ENCODE measurements around the gene N4BP2L2. TPM values are rescaled to one million over a fixed set of nuclear protein-coding genes. Genes with fewer than 3 reads are reported as not detected.

Gene N4BP2L2
- total RNA-seq, 2 experiments from 2014 or later: 84.5 to 85.2 TPM

- Mint-ChIP-seq H3K27ac (no peak overlapping the region), H3K36me3 (ENCODE audit: low read depth) (peaks cover 6% of the 10 kb centered on the region), H3K4me1 (ENCODE audit: low read depth) (peaks cover 8% of the 10 kb centered on the region), H3K27me3 (no peaks in the 10 kb centered on the region), H3K9me3 (no peaks in the 10 kb centered on the region), H3K4me3 (no peak overlapping the region)
- DNase-seq: no peak
- TF ChIP-seq CTCF (IDR thresholded peaks at IDR 0.05): no peak
- intact Hi-C loops (cut with micrococcal nuclease): no loop called here
- ATAC-seq: no peak
- ChIA-PET POLR2A (no interaction called here), CTCF (interaction anchor here (0.7 kb wide), 1 partner anchor 82 kb away, joined by 3 read pairs; no protein-coding TSS in a partner anchor)
These were observed 38.9 kb downstream of the N4BP2L2 start for GRCh38 chr13:32499538-32500210.

DNA sequence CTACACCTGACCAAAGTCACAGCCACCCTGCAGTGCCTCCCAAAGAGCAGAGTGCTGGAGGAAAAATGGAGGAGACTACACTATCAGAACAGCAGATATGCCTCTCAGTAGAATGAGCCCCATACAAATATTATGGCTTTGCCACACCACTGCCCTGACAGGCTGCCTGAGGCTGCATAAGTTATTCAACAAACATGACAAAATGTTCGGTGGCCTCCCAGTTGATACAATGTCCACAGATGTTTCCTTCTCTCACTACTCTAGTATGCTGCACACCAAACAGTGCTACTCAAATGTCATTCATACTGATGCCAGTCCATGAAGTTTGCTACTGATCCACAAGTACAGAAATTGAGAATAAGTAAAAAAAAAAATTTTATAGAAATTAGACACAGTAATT is 41.0 kb downstream of the N4BP2L2 start:
- TF ChIP-seq CTCF (IDR thresholded peaks at IDR 0.05): no peak
- intact Hi-C loops (cut with micrococcal nuclease): no loop called here
- CTCF ChIA-PET: interaction anchor here (1.1 kb wide), 1 partner anchor 9 kb away, joined by 3 read pairs; no protein-coding TSS in a partner anchor
- H3K27me3 Mint-ChIP-seq: no peaks in the 10 kb centered on the region
- H3K9me3 Mint-ChIP-seq: no peaks in the 10 kb centered on the region
- no peak for DNase-seq
- ATAC-seq: no peak
- no peak overlapping the region for H3K27ac Mint-ChIP-seq
- H3K36me3 Mint-ChIP-seq (ENCODE audit: low read depth): peaks cover 6% of the 10 kb centered on the region
- H3K4me3 Mint-ChIP-seq: no peak overlapping the region
- POLR2A ChIA-PET: no interaction called here
- peaks cover 8% of the 10 kb centered on the region for H3K4me1 Mint-ChIP-seq (ENCODE audit: low read depth)

DNA sequence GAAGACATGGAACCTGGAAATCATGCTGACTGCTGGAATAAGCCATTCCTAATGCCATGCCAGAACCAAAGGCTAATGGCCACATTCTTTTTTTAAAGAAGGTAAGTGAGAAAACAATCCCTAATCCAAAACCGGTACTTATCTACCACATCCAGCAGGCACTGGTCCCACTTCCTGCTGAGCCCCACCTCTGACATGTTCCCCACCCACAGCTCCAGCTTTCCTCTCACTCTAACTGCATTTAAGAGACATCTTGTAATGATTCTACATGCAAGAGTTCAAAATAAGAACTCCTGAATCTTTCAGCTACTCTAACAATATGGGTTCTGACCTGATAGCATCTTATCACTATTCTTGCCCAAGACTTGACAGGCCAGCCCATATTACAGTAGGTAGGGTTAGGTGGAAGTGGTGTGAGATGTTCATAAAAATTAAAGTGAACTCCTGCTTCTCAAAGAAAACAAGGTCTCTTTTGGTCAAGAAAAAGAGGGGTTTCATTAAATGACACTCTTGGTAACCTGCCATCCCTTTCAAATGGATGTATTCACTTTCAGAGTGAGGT is 41.9 kb downstream of the N4BP2L2 start:
- no peak for ATAC-seq
- no peak for DNase-seq
- no peak overlapping the region for H3K27ac Mint-ChIP-seq
- no peaks in the 10 kb centered on the region for H3K9me3 Mint-ChIP-seq
- no peaks in the 10 kb centered on the region for H3K27me3 Mint-ChIP-seq
- H3K4me1 Mint-ChIP-seq (ENCODE audit: low read depth): peaks cover 8% of the 10 kb centered on the region
- TF ChIP-seq CTCF (IDR thresholded peaks at IDR 0.05): no peak
- H3K4me3 Mint-ChIP-seq: no peak overlapping the region
- ChIA-PET POLR2A (no interaction called here), CTCF (no interaction called here)
- intact Hi-C loops (cut with micrococcal nuclease): no loop called here
- peaks cover 4% of the 10 kb centered on the region for H3K36me3 Mint-ChIP-seq (ENCODE audit: low read depth)

- Mint-ChIP-seq H3K27ac (no peak overlapping the region), H3K27me3 (no peaks in the 10 kb centered on the region), H3K9me3 (no peaks in the 10 kb centered on the region), H3K36me3 (ENCODE audit: low read depth) (peaks cover 2% of the 10 kb centered on the region), H3K4me3 (no peak overlapping the region), H3K4me1 (ENCODE audit: low read depth) (peaks cover 8% of the 10 kb centered on the region)
- intact Hi-C loops (cut with micrococcal nuclease): no loop called here
- ATAC-seq (no peak), DNase-seq (no peak)
- CTCF ChIA-PET: no interaction called here
- POLR2A ChIA-PET: no interaction called here
- no peak for TF ChIP-seq CTCF (IDR thresholded peaks at IDR 0.05)
These were observed 42.8 kb downstream of the N4BP2L2 start for GRCh38 chr13:32495841-32496240.

DNA sequence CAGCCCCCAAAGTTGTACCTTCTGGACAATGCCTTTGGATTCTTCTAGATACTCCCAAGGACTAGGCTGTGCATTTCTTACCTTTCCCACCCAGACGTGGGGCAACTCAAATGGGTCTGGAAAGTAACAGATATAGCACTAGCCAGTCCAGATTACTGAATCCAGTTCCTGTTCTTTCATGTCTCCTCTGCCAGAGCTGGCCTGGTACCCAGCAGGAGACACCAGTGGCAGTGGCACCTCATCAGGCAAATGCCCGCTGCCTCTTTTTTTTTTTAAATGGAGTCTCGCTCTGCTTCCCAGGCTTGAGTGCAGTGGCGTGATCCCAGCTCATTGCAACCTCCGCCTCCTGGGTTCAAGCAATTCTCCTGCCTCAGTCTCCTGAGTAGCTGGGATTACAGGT is 43.2 kb downstream of the N4BP2L2 start:
- H3K27ac Mint-ChIP-seq: no peak overlapping the region
- intact Hi-C loops (cut with micrococcal nuclease): no loop called here
- no peaks in the 10 kb centered on the region for H3K27me3 Mint-ChIP-seq
- no peak overlapping the region for H3K4me3 Mint-ChIP-seq
- H3K4me1 Mint-ChIP-seq (ENCODE audit: low read depth): peaks cover 8% of the 10 kb centered on the region
- ChIA-PET CTCF (no interaction called here), POLR2A (no interaction called here)
- TF ChIP-seq CTCF (IDR thresholded peaks at IDR 0.05): no peak
- peaks cover 2% of the 10 kb centered on the region for H3K36me3 Mint-ChIP-seq (ENCODE audit: low read depth)
- H3K9me3 Mint-ChIP-seq: no peaks in the 10 kb centered on the region
- ATAC-seq: no peak
- no peak for DNase-seq
